HCT116 (cell line): Measurements from ENCODE around the gene CPNE4. TPM values are rescaled to one million over a fixed set of nuclear protein-coding genes. Genes with fewer than 3 reads are reported as not detected.

ENCODE experiments used
- ATAC-seq: fragments of 200-7000 bp; cut with Tn5 transposase; 2 replicates; pipeline ENCODE4 v1.9.1; 2020; ENCODE audit warnings: mild to moderate bottlenecking, moderate library complexity
- BruUV-seq: library from RNA; stranded (reverse); fragments of 400-500 nt; replicated peaks from 2 replicates; lab custom pipeline; 2021; lab: Mats Ljungman, UMichigan
- CTCF ChIA-PET: fragments of 300-600 bp; sonication (Branson Sonifier 250); formaldehyde crosslinking; loops from one replicate; lab custom pipeline; 2021; ENCODE audit warnings: antibody characterized with exemption; lab: Charles Lee
- POLR2A ChIA-PET: fragments of 300-600, 350-600 bp; sonication (Branson Sonifier 250); formaldehyde crosslinking; loops from one replicate; lab custom pipeline; 2021; ENCODE audit warnings: antibody characterized with exemption; lab: Charles Lee
- RAD21 ChIA-PET, 2 experiments: fragments of 300-600 bp; sonication (Branson Sonifier 250); formaldehyde crosslinking; loops; one replicate each; lab custom pipeline; 2023; ENCODE audit warnings: low total read pairs in 2 of 2; ENCODE audit not compliant: uncharacterized antibody in 2 of 2, unreplicated experiment in 2 of 2, low non-redundant PET in 1 of 2; lab: Charles Lee
- DNase-seq: peaks from one replicate; pipeline ENCODE4 v3.0.0-alpha.2; 2010; ENCODE audit warnings: low read depth, low spot score
- H2AFZ ChIP-seq: fragments of 200-600 bp; shearing (Covaris generic), sonication (generic); 2 replicates; pipeline ENCODE4 v1.6.1; 2017; ENCODE audit warnings: low read depth, mixed run types, mixed read lengths, antibody characterized with exemption, low read length; ENCODE audit not compliant: poor library complexity, severe bottlenecking
- H3K27ac ChIP-seq: 2 replicates; pipeline ENCODE4 v1.5.1; 2012; ENCODE audit warnings: low read depth, low read length
- H3K27me3 ChIP-seq: fragments of 200-600 bp; sonication (generic); 2 replicates; pipeline ENCODE4 v1.6.1; 2016; ENCODE audit warnings: mixed run types, low read length, mixed read lengths; ENCODE audit not compliant: insufficient read depth
- H3K36me3 ChIP-seq, 2 experiments: fragments of 200-500 bp in 1 of 2; fragments of 200-600 bp in 1 of 2; sonication (Bioruptor generic) in 1 of 2; sonication (generic) in 1 of 2; 2 replicates each; pipeline versions ENCODE4 v1.5.1 to v1.6.1; 2014 to 2016; ENCODE audit warnings: low read length in 2 of 2, inconsistent platforms in 1 of 2, mixed read lengths in 1 of 2, mixed run types in 1 of 2; ENCODE audit not compliant: insufficient read depth in 2 of 2, control insufficient read depth in 1 of 2
- H3K4me1 ChIP-seq, 2 experiments: fragments of 200-600 bp in 1 of 2; sonication (generic) in 1 of 2; 2 replicates each; pipeline versions ENCODE4 v1.5.1 to v1.6.1; 2012 to 2017; ENCODE audit warnings: low read length in 2 of 2, inconsistent platforms in 1 of 2, mild to moderate bottlenecking in 1 of 2, mixed read lengths in 1 of 2, mixed run types in 1 of 2, moderate library complexity in 1 of 2; ENCODE audit not compliant: insufficient read depth in 2 of 2, control insufficient read depth in 1 of 2
- H3K4me2 ChIP-seq: fragments of 200-600 bp; sonication (generic); 2 replicates; pipeline ENCODE4 v1.6.1; 2017; ENCODE audit warnings: mixed run types, low read length, mixed read lengths
- H3K4me3 ChIP-seq, 2 experiments: fragments of 200-600 bp in 1 of 2; sonication (generic) in 1 of 2; replicated peaks in 1 of 2; 2 replicates each; pipeline ENCODE4 v1.5.1; 2011 to 2016; ENCODE audit warnings: low read length in 2 of 2, control low read depth in 1 of 2, low read depth in 1 of 2, mild to moderate bottlenecking in 1 of 2, mixed read lengths in 1 of 2, mixed run types in 1 of 2
- H3K79me2 ChIP-seq: fragments of 200-600 bp; sonication (generic); 2 replicates; pipeline ENCODE4 v1.6.1; 2017; ENCODE audit warnings: mild to moderate bottlenecking, mixed run types, low read length, moderate library complexity, mixed read lengths; ENCODE audit not compliant: insufficient read depth
- H3K9ac ChIP-seq: fragments of 200-600 bp; sonication (generic); 2 replicates; pipeline ENCODE4 v1.6.1; 2016; ENCODE audit warnings: low read length, mixed read lengths
- H3K9me2 ChIP-seq: fragments of 200-600 bp; sonication (generic), shearing (Covaris generic); 2 replicates; pipeline ENCODE4 v1.6.1; 2017; ENCODE audit warnings: mixed run types, mild to moderate bottlenecking, moderate library complexity; ENCODE audit not compliant: insufficient read depth
- H3K9me3 ChIP-seq, 2 experiments: fragments of 200-500 bp in 1 of 2; fragments of 200-600 bp in 1 of 2; sonication (Bioruptor generic) in 1 of 2; sonication (generic) in 1 of 2; 2 replicates each; pipeline ENCODE4 v1.6.1; 2014 to 2017; ENCODE audit warnings: low read length in 2 of 2, mixed read lengths in 2 of 2, inconsistent platforms in 1 of 2, low read depth in 1 of 2, mild to moderate bottlenecking in 1 of 2, mixed run types in 1 of 2, moderate library complexity in 1 of 2; ENCODE audit not compliant: control insufficient read depth in 1 of 2, insufficient read depth in 1 of 2
- H4K20me1 ChIP-seq: fragments of 200-600 bp; sonication (generic), shearing (Covaris generic); 2 replicates; pipeline ENCODE4 v1.6.1; 2017; ENCODE audit warnings: mixed run types, mild to moderate bottlenecking, moderate library complexity; ENCODE audit not compliant: insufficient read depth
- ATF3 ChIP-seq: IDR thresholded peaks from 2 replicates; pipeline ENCODE4 v1.6.1; 2012
- CBX3 ChIP-seq: IDR thresholded peaks from 2 replicates; pipeline ENCODE4 v1.6.1; 2012; ENCODE audit warnings: low read depth
- CTCF ChIP-seq, 3 experiments: fragments of 200-600 bp in 1 of 3; sonication (generic) in 1 of 3; IDR thresholded peaks in 2 of 3; conservative IDR thresholded peaks in 1 of 3; 2 replicates each; pipeline ENCODE4 v1.5.1; 2012 to 2017; ENCODE audit warnings: low read depth in 2 of 3, low read length in 2 of 3, antibody characterized with exemption in 1 of 3, borderline replicate concordance in 1 of 3, control low read depth in 1 of 3, mild to moderate bottlenecking in 1 of 3, mixed read lengths in 1 of 3, mixed run types in 1 of 3, moderate library complexity in 1 of 3; ENCODE audit not compliant: insufficient read depth in 1 of 3
- EGR1 ChIP-seq: IDR thresholded peaks from 2 replicates; pipeline ENCODE4 v1.6.1; 2012; ENCODE audit warnings: low read depth
- ELF1 ChIP-seq: IDR thresholded peaks from 2 replicates; pipeline ENCODE4 v1.6.1; 2012; ENCODE audit warnings: low read depth, borderline replicate concordance
- FOSL1 ChIP-seq: IDR thresholded peaks from 2 replicates; pipeline ENCODE4 v1.6.1; 2012; ENCODE audit warnings: low read depth
- JUND ChIP-seq: IDR thresholded peaks from 2 replicates; pipeline ENCODE4 v1.6.1; 2012
- MAX ChIP-seq: IDR thresholded peaks from 2 replicates; pipeline ENCODE4 v1.6.1; 2012
- POLR2A ChIP-seq: IDR thresholded peaks from 2 replicates; pipeline ENCODE4 v1.7.0; 2011; ENCODE audit warnings: borderline replicate concordance; ENCODE audit not compliant: insufficient read depth, insufficient read length; ENCODE audit errors: extremely low read depth
- SIN3A ChIP-seq: IDR thresholded peaks from 2 replicates; pipeline ENCODE4 v1.6.1; 2012; ENCODE audit warnings: low read depth
- SP1 ChIP-seq: IDR thresholded peaks from 2 replicates; pipeline ENCODE4 v1.6.1; 2012; ENCODE audit warnings: low read depth
- SRF ChIP-seq: IDR thresholded peaks from 2 replicates; pipeline ENCODE4 v1.6.1; 2012; ENCODE audit warnings: low read depth
- TCF7L2 ChIP-seq: IDR thresholded peaks from 2 replicates; pipeline ENCODE4 v1.7.0; 2011; ENCODE audit warnings: borderline replicate concordance, inconsistent platforms; ENCODE audit not compliant: insufficient read depth, insufficient read length; ENCODE audit errors: extremely low read depth
- intact Hi-C: fragments of 100-400 bp; cut with micrococcal nuclease; formaldehyde crosslinking; loops from 2 replicates; pipeline ENCODE4 v1.10.0; 2022
- total RNA-seq: library from RNA; stranded (reverse); gene quantifications from one replicate; pipeline ENCODE4 v1.2.1, GENCODE V29; 2021; ENCODE audit not compliant: unreplicated experiment

CPNE4 gene
- total RNA-seq, 1 experiment from 2014 or later: not detected

GRCh38 chr3:131491775-131492174 is 543.0 kb downstream of the CPNE4 start:
- Histone ChIP-seq H3K79me2 (peaks cover 93% of the 10 kb centered on the region), H3K9ac (no peak overlapping the region), H3K27ac (no peak overlapping the region), H4K20me1 (peaks cover 12% of the 10 kb centered on the region; the same call in 1 of the 2 replicates), H3K9me3 (no peaks in the 10 kb centered on the region), H2AFZ (no peak overlapping the region), H3K4me3 (no peak overlapping the region), H3K4me2 (no peak overlapping the region), H3K4me1 (no peaks in the 10 kb centered on the region), H3K9me2 (no peaks in the 10 kb centered on the region), H3K27me3 (no peaks in the 10 kb centered on the region), H3K36me3 (peaks cover 36 to 48% of the 10 kb centered on the region in 2 experiments)
- no peak for ATAC-seq
- CTCF ChIA-PET: no interaction called here
- RAD21 ChIA-PET: no interaction called here
- intact Hi-C loops: no loop called here
- TF ChIP-seq FOSL1: no peak
- TF ChIP-seq ELF1: no peak
- no peak for TF ChIP-seq CBX3
- no peak for TF ChIP-seq TCF7L2
- no peak for TF ChIP-seq SRF
- TF ChIP-seq MAX: no peak
- TF ChIP-seq ATF3: no peak
- no peak for TF ChIP-seq POLR2A
- TF ChIP-seq CTCF (IDR thresholded peaks at IDR 0.05 in 2 of 3, conservative IDR thresholded peaks at IDR 0.05 in 1 of 3; ENCODE audit: borderline replicate concordance in 1 of 3, insufficient read depth in 1 of 3, low read depth in 2 of 3, low read length in 2 of 3): no peak
- no peak for TF ChIP-seq EGR1
- TF ChIP-seq SP1: no peak
- no peak for TF ChIP-seq JUND
- no peak for TF ChIP-seq SIN3A
- POLR2A ChIA-PET: no interaction called here
- BruUV-seq: no TSS peak
- no peak for DNase-seq
